Activated T-helper 9 cell treated with anti-CD3 and anti-CD28 coated beads, Interleukin-2, amount 50 U/mL, for 16 hours (primary cell): ENCODE data around the gene CEACAM1.
"Not testable (repeated sequence)": the region's sequence is repeated elsewhere in the genome, so short reads cannot be mapped to it uniquely, and the experiment has no call there.

Experiments
- DNase-seq: peaks from one replicate; pipeline ENCODE4 v3.0.0-alpha.2; 2020; ENCODE audit warnings: low read depth

The CEACAM1 gene

DNA sequence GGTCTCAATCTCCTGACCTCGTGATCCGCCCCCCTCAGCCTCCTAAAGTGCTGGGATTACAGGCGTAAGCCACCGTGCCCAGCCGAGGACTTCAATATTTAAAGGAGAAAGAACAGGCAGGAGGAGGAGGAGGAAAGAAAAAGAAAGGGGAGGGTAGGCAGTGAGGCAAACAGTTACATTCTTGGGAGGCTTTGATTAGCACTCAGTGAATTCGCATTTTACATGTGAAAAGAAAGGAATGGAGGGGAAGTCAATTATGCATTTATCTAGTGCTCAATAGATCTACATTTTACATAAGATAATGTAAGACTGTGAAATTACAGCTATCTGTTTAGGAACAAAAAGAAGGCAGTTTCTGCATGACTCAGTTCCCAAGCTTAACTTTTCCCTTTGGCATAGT is 54.6 kb downstream of the CEACAM1 start:
- no peak for DNase-seq

DNA sequence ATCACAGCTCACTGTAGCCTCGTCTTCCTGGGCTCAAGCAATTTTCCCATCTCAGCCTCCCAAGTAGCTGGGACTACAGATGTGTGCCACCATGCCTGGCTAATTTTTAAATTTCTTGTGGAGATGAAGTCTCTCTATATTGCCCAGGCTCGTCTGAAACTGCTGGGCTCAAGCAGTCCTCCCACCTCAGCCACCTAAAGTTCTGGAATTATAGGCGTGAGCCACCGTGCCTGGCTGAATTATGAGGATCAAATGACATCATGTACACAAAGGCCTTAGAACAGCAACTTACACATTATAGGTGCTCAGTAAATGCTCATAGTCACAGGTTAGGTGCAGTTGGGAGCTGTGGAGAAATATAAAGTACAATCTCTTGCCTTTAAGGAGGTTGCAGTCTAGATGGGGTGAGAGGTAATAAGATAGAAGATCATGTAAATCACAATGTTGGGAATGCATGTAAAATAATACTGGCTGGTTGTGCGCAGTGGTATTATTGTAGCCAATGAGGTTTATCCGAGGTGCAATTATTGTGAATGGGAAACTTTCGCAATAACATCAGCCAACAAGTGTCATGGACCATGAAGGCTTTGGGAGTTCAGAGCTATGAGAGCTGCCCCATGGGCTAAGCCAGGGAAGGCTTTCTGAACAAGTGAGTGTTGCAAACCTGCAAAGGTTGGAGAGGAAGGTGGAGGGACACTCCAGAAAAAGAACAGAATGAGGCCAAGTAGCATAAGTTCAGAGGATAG is 55.7 kb downstream of the CEACAM1 start:
- DNase-seq: no peak

DNA sequence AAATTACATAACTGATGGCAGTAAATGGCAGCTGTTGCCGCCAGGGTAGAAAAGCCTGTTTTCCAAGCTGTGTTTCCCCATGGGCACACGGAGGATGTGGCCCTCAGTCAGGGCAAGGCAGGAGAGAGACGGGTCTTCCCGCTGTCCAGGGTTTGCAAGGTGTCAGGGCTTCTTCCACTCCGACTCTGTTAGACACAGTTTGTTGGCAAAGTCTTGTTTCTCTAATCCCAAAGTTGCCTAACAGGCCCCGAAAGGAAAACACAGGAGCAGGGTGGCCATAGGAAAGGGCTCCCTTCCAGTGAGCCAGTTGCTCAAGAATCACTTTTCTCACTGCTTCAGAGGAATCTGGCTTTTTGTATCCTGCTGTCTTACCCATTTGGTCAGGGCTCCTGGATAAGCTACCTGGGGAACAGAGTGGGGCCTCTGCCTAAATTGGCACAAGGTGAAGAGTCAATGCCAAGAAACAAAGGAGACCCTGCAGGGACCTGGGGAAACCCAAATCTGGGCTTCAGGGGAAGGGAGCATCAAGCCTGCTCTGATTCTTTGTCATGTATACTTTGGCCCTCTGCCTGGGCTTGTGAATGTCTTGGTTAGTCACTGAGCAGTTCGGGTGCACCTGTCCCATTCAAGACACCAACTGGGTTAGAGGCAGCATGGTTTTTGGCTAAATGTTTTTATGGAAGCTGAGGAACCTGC is 56.6 kb downstream of the CEACAM1 start:
- no peak for DNase-seq

DNA sequence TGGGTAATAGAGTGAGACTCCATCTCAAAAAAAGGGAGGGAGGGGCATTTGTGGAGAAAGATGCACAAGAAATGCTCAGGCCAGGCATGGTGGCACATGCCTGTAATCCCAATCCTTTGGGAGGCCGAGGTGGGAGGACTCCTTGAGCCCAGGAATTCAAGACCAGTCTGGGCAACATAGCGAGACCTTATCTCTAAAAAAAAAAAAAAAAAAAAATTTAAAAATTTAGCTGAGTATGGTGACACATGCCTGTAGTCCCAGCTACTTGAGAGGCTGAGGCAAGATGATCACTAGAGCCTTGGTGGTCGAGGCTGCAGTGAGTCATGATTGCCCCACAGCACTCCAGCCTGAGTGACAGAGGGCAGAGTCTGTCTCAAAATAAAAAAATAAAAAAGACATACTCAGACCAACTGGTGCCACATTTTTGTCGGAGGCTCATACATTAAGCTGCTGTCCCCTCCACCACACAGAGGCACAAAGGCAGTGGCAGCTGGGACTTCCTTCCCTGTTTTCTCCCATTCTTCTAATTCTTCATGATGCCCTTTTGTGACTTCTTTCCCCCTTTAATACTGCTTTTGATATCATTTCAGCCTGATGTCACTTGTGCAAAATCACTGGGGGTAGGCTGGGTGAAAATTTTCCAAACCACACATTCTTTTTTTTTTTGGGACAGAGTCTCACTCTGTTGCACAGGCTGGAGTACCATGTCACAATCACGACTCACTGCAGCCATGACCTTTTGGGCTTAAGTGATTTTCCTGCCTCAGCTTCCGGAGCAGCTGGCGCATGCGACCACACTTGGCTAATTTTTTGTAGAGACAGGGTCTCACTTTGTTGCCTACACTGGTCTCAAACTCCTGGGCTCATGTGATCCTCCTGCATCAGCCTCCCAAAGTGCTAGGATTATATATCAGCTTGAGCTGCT is 58.7 kb downstream of the CEACAM1 start:
- DNase-seq: no peak

DNA sequence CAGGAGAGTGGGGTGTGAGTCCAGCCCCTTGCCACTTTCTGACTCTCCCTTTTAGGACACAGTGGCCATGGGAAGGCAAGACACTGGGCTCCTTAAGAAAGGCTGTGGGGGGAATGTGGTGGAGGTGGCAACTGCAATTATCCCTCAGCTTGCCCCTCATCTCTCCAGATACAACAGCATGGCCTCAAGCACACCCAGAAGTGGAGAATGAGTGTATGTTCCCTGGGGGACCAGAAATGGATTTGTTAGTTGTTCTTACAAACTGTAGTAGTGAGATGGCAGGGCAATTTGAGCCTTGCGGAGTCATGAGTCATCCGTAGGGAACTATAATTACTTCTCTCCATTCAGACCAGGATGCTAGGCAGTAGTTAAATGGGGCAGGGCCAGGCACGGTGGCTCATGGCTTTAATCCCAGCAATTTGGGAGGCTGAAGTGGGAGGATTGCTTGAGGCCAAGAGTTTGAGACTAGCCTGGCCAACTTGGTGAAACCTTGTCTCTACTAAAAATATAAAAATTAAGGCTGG is 59.9 kb downstream of the CEACAM1 start:
- no peak for DNase-seq

DNA sequence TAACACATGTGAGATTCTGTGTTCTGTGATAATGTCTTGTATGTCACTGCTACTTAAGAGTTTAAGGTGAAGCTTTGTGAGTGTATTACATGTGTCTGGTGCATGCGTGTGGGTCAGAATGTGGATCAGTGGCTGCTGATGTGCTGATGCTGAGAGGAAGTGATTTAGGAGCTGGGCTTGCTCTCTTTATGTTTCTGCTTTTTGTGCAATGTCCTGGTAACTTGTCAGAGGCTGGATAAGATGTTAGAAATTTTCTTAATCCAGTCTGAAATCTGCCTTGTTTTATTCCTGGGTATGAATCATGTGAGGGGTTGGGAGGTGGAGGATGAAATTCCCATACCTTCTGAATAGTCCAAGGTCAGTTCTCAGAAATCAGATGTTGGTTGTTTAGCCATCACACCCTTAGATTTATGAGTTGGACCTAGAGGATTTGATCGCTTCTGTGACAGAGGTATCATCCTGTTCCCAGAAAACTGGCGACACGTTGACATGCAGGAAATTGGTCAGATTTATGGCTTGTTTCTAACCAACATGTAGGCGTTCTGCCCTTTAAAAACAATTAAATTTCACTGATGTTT is 61.0 kb downstream of the CEACAM1 start:
- no peak for DNase-seq

DNA sequence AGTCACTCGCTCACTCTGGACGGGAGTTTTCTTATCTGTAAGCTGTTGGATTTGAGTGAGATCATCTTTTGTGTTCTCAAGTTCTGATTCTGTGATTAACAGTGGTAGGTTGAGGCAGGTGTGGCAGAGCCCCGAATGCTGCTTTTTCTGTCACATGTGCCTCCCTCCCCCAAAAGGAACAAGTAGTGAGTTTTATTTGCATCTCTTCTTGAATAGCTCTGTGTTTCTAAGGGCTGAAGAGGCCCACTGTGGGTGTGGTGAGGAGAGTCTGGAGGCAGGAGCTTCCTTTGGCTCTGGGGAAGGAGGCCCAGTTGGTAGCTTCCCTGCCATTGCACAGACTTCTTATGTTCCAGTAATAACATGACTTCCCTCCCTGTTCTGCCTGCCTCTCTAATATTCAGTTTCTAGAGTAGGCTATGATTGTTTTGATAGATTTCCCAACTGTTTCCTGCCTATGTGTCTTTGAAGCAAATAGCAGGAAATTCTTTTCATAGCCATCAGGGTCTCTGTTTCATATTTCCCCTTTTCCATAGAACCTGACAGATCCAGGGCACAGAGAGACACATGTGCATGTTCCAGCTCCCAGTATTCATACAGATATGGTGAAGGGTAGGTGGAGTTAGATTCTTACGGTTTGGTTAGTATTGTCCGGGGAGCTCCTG is 61.6 kb downstream of the CEACAM1 start:
- no peak for DNase-seq

DNA sequence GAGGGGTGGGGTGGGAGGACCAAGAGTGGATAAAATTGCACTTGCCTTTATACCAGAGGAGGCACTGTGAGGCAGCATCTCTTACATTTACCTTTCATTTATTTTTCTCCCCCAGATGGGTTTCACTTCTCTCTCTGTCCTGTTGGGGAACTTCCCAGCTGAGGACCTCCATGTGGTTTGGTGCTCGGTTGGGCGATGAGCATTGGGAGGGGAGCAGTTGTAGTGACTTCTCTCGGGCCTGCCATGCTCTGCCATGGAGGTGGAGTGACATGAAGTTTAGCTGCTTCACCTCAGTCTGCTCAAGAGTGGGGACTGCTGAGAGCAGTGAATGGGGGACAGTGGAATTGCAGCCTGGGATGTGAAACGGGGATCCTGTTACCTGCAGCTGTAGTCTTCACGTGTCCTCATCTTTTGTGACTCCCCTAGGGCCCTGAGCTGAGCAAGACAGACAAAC is 62.4 kb downstream of the CEACAM1 start:
- no peak for DNase-seq

DNA sequence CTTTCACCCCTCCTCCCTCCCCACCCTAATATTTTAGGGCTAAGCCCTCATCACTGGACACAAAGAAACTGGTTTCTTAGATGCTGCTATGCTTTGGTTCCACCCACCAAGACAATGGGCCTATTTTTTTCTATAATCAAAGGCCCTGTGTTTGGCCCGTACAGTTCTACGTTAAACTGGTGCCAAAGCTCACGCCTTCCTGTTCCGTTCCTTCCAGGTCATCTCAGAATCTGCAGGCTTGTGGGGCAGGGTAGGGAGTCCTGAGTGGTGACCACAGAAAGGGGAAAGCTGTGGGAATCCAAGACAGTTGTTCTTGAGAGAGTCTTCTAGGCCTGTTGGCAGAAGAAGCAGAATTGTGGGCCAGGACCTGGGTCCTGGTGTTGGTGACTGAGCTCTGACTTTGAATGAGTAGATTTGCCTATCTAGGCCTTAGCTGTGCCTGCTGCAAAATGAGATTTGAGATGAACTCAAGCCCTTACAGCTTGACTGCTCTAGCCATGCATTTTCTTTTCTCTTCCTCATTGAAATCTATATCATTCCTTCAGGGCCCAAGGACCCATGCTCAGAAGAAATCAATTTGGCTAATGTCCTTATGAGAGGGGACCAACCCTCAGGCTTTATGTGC is 66.5 kb downstream of the CEACAM1 start:
- no peak for DNase-seq

DNA sequence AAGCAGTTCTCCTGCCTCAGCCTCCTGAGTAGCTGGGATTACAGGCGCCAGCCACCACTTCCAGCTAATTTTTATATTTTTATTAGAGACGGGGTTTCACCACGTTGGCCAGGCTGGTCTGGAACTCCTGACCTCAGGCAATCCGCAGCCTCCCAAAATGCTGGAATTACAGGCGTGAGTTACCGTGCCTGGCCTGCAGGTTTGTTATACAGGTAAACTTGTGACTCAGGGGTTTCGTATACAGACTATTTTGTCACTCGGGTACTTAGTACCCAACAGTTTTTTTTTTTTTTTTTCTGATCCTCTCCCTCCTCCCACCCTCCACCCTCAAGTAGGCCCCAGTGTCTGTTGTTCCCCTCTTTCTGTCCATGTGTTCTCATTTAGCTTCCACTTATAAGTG is 67.0 kb downstream of the CEACAM1 start:
- not testable (repeated sequence) for DNase-seq

DNA sequence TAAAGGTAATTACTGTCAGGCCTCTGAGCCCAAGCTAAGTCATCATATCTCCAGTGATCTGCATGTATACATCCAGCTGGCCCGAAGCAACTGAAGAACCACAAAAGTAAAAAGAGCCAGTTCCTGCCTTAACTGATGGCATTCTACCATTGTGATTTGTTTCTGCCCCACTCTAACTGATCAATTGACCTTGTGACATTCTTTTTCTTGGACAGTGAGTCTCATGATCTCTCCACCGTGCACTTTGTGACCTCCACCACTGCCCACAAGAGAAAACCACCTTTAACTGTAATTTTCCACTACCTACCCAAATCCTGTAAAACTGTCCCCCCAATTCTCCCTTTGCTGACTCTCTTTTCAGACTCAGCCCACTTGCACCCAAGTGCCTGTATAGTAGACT is 68.4 kb downstream of the CEACAM1 start:
- no peak for DNase-seq
